OCI-LY7 (cell line): ENCODE measurements around the gene NAA20. TPM values are rescaled to one million over a fixed set of nuclear protein-coding genes. Genes with fewer than 3 reads are reported as not detected.

Source experiments
- Bru-seq: library from RNA; stranded (reverse); fragments of 400-500 nt; gene quantifications from one replicate; lab custom pipeline; 2021; lab: Mats Ljungman, UMichigan
- BruChase-seq, 2 experiments: library from RNA; stranded (reverse); fragments of 400-500 nt; gene quantifications; one replicate each; lab custom pipeline; 2021; lab: Mats Ljungman, UMichigan
- BruUV-seq: library from RNA; stranded (reverse); fragments of 400-500 nt; replicated peaks from 2 replicates; lab custom pipeline; 2021; lab: Mats Ljungman, UMichigan
- CTCF ChIA-PET: fragments of 300-600 bp; sonication (Branson Sonifier 250); formaldehyde crosslinking; loops from one replicate; lab custom pipeline; 2022; ENCODE audit warnings: antibody characterized with exemption; ENCODE audit not compliant: unreplicated experiment; lab: Charles Lee
- POLR2A ChIA-PET: fragments of 300-600 bp; sonication (Branson Sonifier 250); formaldehyde crosslinking; loops from one replicate; lab custom pipeline; 2022; ENCODE audit warnings: antibody characterized with exemption; lab: Charles Lee
- DNase-seq: peaks from one replicate; pipeline ENCODE4 v3.0.0-alpha.2; 2015; ENCODE audit warnings: low spot score
- H2AFZ ChIP-seq: fragments of 200-600 bp; sonication (generic), shearing (Covaris generic); 2 replicates; pipeline ENCODE4 v1.6.1; 2014; ENCODE audit warnings: mild to moderate bottlenecking, antibody characterized with exemption, low read length, moderate library complexity
- H3K27ac ChIP-seq: fragments of 200-600 bp; sonication (generic); 2 replicates; pipeline ENCODE4 v1.5.1; 2014; ENCODE audit warnings: mixed run types, low read depth, mild to moderate bottlenecking, moderate library complexity, low read length, inconsistent platforms; ENCODE audit not compliant: poor library complexity, severe bottlenecking
- H3K36me3 ChIP-seq: fragments of 200-600 bp; sonication (generic); 2 replicates; pipeline ENCODE4 v1.6.1; 2014; ENCODE audit warnings: mild to moderate bottlenecking, antibody characterized with exemption, low read length, moderate library complexity, mixed read lengths; ENCODE audit not compliant: insufficient read depth
- H3K4me1 ChIP-seq: fragments of 200-600 bp; sonication (generic); 2 replicates; pipeline ENCODE4 v1.5.1; 2014; ENCODE audit warnings: mild to moderate bottlenecking, low read length; ENCODE audit not compliant: insufficient read depth, poor library complexity, severe bottlenecking
- H3K4me2 ChIP-seq: fragments of 200-600 bp; sonication (generic); 2 replicates; pipeline ENCODE4 v1.6.1; 2014; ENCODE audit warnings: mild to moderate bottlenecking, low read length
- H3K4me3 ChIP-seq: fragments of 200-600 bp; sonication (generic); 2 replicates; pipeline ENCODE4 v1.5.1; 2014; ENCODE audit warnings: mild to moderate bottlenecking, low read depth, low read length; ENCODE audit not compliant: poor library complexity, severe bottlenecking
- H3K79me2 ChIP-seq: fragments of 200-600 bp; sonication (generic); 2 replicates; pipeline ENCODE4 v1.6.1; 2016; ENCODE audit warnings: low read depth, mild to moderate bottlenecking, low read length, moderate library complexity, mixed read lengths; ENCODE audit not compliant: insufficient read depth
- H3K9me2 ChIP-seq: fragments of 200-600 bp; sonication (generic); 2 replicates; pipeline ENCODE4 v1.6.1; 2016; ENCODE audit warnings: mild to moderate bottlenecking, low read length, mixed read lengths; ENCODE audit not compliant: insufficient read depth
- H3K9me3 ChIP-seq: fragments of 200-600 bp; sonication (generic); 2 replicates; pipeline ENCODE4 v1.6.1; 2014; ENCODE audit warnings: mild to moderate bottlenecking, mixed run types, low read length, mixed read lengths
- H4K20me1 ChIP-seq: fragments of 200-600 bp; sonication (generic); 2 replicates; pipeline ENCODE4 v1.6.1; 2014; ENCODE audit warnings: mild to moderate bottlenecking, antibody characterized with exemption, low read length, moderate library complexity, mixed read lengths; ENCODE audit not compliant: insufficient read depth
- EZH2phosphoT487 ChIP-seq: fragments of 200-600 bp; sonication (generic); IDR thresholded peaks from 2 replicates; pipeline ENCODE4 v1.6.1; 2018; ENCODE audit warnings: low read depth, borderline replicate concordance, mild to moderate bottlenecking, mixed run types, antibody characterized with exemption, low read length, moderate library complexity, mixed read lengths
- intact Hi-C: fragments of 100-400 bp; cut with micrococcal nuclease; formaldehyde crosslinking; loops from one replicate; pipeline ENCODE4 v1.10.0; 2022; ENCODE audit not compliant: unreplicated experiment
- long read RNA-seq: library from polyadenylated mRNA; stranded (forward); transcript quantifications from one replicate; pipeline ENCODE4 v2.0.0, GENCODE V29; 2022
- total RNA-seq, 2 experiments: library from RNA; depleted of rRNA in 1 of 2; stranded (reverse); fragments of >200 nt in 1 of 2; shearing (Covaris generic) in 1 of 2; gene quantifications; 2 replicates each; pipeline ENCODE4 v1.2.3, GENCODE V29; 2014 to 2022
- TF ChIP-seq, protein P1 (sequence below): fragments of 200-600 bp; sonication (generic); conservative IDR thresholded peaks from 2 replicates; pipeline ENCODE4 v1.5.1; 2014; ENCODE audit warnings: mild to moderate bottlenecking, antibody characterized with exemption, low read length, moderate library complexity, mixed read lengths

Gene NAA20
- total RNA-seq (2014; rRNA removed; shearing (Covaris generic)) (37.5 and 44.6 TPM in 2 replicates), total RNA-seq (2022) (59.9 and 62.4 TPM in 2 replicates), Bru-seq, nascent RNA (percentile 83 among the genes with signal in this experiment), BruChase-seq, experiment 1, labeled RNA remaining after a 6-hour chase (percentile 90 among the genes with signal in this experiment), BruChase-seq, experiment 2, labeled RNA remaining after a 2-hour chase (percentile 86 among the genes with signal in this experiment)
- long read RNA-seq, transcript NAA20-202 (6 exons, 1,260 nt): major isoform, 95 of 113 reads
- long read RNA-seq, partial matches to known transcripts: 0 of 113 reads
- long read RNA-seq, other reads (novel, unspliced or antisense): 16 of 113 reads

DNA sequence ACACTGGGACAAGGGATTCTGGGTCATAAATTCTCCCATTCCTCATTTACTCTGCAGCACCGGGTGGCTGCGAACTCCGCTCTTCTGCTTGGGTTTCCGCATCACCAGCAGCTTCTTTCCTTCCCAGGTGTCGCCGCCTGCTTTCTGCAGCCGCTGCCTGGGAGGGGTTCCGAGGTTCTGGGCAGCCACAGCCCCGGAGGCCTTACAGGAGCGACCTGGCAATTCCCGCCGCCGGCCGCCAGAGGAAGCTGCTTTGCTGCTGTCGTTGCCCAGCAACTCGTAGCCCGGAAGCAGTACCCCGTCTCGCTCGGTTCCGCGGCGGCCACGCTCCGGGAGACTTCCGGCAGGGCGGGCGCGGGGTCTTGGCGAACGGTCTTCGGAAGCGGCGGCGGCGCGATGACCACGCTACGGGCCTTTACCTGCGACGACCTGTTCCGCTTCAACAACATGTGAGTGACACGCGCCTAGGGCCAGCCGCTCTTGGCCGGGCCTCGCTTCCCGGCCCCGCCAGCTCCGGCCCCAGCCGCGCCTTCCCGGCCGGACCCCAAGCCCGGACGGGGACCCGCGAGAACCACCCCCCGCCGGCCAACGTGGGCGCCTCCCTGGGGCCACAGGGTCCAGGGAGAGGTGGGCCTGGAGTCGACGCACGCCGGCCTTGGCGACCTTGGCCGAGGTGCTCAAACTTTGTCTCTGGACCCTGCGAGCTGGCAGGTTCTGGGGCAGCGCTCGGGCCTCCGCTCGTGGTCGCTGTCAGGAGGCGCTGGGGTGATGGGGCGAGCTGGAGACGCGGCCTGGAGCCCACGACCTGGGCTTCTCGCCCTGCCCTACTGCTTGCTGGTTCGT, at the start of gene NAA20:
Gene NAA20 (plus strand): TSS at position 362 of the 843 bp plus-strand sequence. CDS start 35 bp downstream, at position 397.
- H3K9me2 ChIP-seq: no peaks in the 10 kb centered on the region
- BruUV-seq: no TSS peak
- H4K20me1 ChIP-seq: peaks cover 11% of the 10 kb centered on the region; the same call in 1 of the 2 replicates
- peak; percentile 92 for DNase-seq
- CTCF ChIA-PET: no interaction called here
- peaks cover 47% of the 10 kb centered on the region for H3K79me2 ChIP-seq
- POLR2A ChIA-PET: interaction anchor here (0.8 to 3.9 kb wide), 6 partner anchors 9 to 35 kb away, joined by 3 to 23 read pairs (median 4); partner anchors contain the start of genes CFAP61 and CRNKL1
- peaks cover 33% of the 10 kb centered on the region for H3K4me1 ChIP-seq
- intact Hi-C loops: loop anchor here (1.0 kb wide), 1 partner anchor 35 kb away; the partner anchor contains the start of genes CFAP61 and CRNKL1
- no peak for TF ChIP-seq EZH2phosphoT487
- TF ChIP-seq, protein P1, sequence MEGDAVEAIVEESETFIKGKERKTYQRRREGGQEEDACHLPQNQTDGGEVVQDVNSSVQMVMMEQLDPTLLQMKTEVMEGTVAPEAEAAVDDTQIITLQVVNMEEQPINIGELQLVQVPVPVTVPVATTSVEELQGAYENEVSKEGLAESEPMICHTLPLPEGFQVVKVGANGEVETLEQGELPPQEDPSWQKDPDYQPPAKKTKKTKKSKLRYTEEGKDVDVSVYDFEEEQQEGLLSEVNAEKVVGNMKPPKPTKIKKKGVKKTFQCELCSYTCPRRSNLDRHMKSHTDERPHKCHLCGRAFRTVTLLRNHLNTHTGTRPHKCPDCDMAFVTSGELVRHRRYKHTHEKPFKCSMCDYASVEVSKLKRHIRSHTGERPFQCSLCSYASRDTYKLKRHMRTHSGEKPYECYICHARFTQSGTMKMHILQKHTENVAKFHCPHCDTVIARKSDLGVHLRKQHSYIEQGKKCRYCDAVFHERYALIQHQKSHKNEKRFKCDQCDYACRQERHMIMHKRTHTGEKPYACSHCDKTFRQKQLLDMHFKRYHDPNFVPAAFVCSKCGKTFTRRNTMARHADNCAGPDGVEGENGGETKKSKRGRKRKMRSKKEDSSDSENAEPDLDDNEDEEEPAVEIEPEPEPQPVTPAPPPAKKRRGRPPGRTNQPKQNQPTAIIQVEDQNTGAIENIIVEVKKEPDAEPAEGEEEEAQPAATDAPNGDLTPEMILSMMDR: peak; percentile 65
- peak within 1 kb of the TSS; percentile 83 for H2AFZ ChIP-seq
- H3K9me3 ChIP-seq: no peaks in the 10 kb centered on the region
- peaks cover 33% of the 10 kb centered on the region for H3K36me3 ChIP-seq
- H3K4me2 ChIP-seq: peak within 1 kb of the TSS; percentile 91
- H3K27ac ChIP-seq: peak within 1 kb of the TSS; percentile 51
- H3K4me3 ChIP-seq: peak within 1 kb of the TSS; percentile 96

DNA sequence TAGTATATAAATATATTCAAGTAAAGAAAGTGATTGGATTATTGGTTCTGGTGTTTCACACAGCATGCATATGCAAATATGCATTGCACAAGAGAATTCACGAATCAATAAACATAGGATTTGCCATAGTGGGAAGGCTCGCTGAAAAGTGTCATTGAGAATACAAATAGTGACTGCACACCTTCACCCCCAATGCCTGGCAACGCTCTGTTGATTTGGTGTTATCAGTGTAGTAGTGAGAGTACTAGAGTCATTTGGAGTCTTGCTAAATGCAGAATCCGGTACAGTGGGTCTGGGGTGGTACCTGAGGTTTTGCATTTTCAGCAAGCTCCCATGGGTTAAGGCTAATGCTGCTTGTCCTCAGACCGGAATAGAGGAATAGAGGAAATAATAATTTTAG, 49.7 kb upstream of the NAA20 start:
- ChIA-PET POLR2A (no interaction called here), CTCF (no interaction called here)
- Histone ChIP-seq H3K4me3 (no peak overlapping the region), H3K4me1 (peaks cover 15% of the 10 kb centered on the region), H3K27ac (no peak overlapping the region), H3K9me2 (no peaks in the 10 kb centered on the region), H3K4me2 (no peak overlapping the region), H3K9me3 (no peaks in the 10 kb centered on the region), H4K20me1 (no peaks in the 10 kb centered on the region), H3K79me2 (no peaks in the 10 kb centered on the region), H2AFZ (no peak overlapping the region), H3K36me3 (no peaks in the 10 kb centered on the region)
- intact Hi-C loops: no loop called here
- TF ChIP-seq, protein P1: no peak
- TF ChIP-seq EZH2phosphoT487: no peak
- no peak for DNase-seq
- BruUV-seq: no TSS peak
